GM04503 (cell line): ENCODE results near the gene OSTM1.
"Not testable (repeated sequence)": the region's sequence is repeated elsewhere in the genome, so short reads cannot be mapped to it uniquely, and the experiment has no call there.

Source experiments
- DNase-seq: peaks from one replicate; pipeline ENCODE4 v3.0.0-alpha.2; 2012; ENCODE audit warnings: low read depth

OSTM1 gene

GRCh38 chr6:108016283-108016682, 58.3 kb downstream of the OSTM1 start:
- DNase-seq, result not testable (repeated sequence)

- no peak for DNase-seq
Measured at GRCh38 chr6:108013787-108014439, 60.6 kb downstream of the OSTM1 start.

- DNase-seq, result no peak
Measured at GRCh38 chr6:108009894-108010293, 64.6 kb downstream of the OSTM1 start.

GRCh38 chr6:108009258-108009657, 65.3 kb downstream of the OSTM1 start:
- not testable (repeated sequence) for DNase-seq

- no peak for DNase-seq
Measured at GRCh38 chr6:108008363-108008762, 66.2 kb downstream of the OSTM1 start.

- DNase-seq, result no peak
Measured at GRCh38 chr6:108005961-108006360, 68.6 kb downstream of the OSTM1 start.

GRCh38 chr6:108004861-108005260, 69.7 kb downstream of the OSTM1 start:
- no peak for DNase-seq

- DNase-seq, result no peak
Measured at GRCh38 chr6:108002365-108003221, 71.9 kb downstream of the OSTM1 start.

GRCh38 chr6:108001696-108002231, 72.8 kb downstream of the OSTM1 start:
- DNase-seq, result no peak

GRCh38 chr6:108000259-108000658, 74.3 kb downstream of the OSTM1 start:
- not testable (repeated sequence) for DNase-seq

GRCh38 chr6:107999341-107999740, 75.2 kb downstream of the OSTM1 start:
- DNase-seq, result no peak

GRCh38 chr6:107991772-107992550, 82.6 kb downstream of the OSTM1 start:
- no peak for DNase-seq
